Ureter (tissue), 1 donor: Measurements from ENCODE around the gene PRKN. TPM values are rescaled to one million over a fixed set of nuclear protein-coding genes. Genes with fewer than 3 reads are reported as not detected.
"Not testable (repeated sequence)": the region's sequence is repeated elsewhere in the genome, so short reads cannot be mapped to it uniquely, and the experiment has no call there.

Source experiments
- DNase-seq: peaks from one replicate; pipeline ENCODE4 v3.0.0-alpha.2; 2020; ENCODE audit warnings: low spot score
- total RNA-seq: library from RNA; stranded (reverse); gene quantifications from one replicate; pipeline ENCODE4 v1.2.4, GENCODE V29; 2023
- donor health status: DM: yes; HTN: yes; CAD: no.

PRKN gene
- total RNA-seq, 1 donor from 2014 or later, result 12.1 TPM

DNA sequence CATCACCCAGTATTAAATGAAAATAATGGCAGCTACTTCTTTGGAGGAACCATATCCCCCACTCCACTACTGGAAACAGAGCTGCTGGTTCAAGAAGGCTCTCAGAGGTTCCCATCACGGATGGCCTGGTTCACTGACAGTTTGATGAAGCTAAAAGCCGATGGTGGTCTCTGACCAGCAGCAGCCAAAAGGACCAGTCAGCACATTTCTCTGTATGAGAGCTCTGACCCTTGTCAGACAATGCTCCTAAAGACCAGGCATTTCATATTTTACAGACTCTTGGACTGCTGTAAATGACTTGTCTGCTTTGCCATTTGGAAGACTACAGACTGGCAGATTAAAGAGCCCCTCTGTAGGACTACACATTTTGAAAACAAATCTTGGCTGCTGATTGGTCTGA, 16.6 kb downstream of the PRKN start:
- no peak for DNase-seq

DNA sequence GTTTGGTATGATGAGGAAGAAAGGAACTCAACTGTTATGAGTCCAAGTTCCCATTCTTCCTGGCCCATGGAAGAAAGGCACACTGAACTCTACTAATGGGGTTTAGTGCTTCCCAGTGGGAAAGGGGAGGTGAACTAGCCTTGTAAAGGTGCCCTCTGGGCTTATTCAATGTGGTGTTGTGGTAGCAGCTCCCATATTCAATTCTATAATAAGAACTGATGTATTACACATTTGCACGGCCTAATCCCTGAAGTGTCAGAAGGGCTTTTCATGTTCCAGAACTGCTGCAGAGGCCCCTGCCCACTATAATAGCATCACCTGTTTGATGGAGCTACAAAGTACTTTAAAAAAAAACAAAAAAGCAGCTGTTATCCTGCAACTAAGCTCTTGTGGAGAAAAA, 17.1 kb downstream of the PRKN start:
- no peak for DNase-seq

DNA sequence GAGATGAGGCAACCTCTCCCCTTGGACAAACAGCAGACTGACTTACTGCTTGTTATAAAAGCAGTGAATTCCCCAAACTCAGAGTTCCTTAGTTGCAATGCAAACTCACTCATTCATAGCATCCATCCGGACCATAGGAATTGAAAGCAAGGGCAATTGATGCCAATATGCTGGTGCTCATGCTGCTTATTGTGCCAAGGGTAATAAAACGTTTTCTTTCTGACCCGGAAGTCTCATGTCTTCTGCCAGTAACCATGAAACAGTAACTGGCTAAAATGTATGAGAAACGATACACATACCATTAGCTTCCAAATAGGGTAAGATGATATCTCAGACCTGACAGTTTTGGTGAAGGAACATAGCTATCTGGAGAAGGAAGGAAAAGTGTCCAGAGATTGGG, 18.1 kb downstream of the PRKN start:
- no peak for DNase-seq

DNA sequence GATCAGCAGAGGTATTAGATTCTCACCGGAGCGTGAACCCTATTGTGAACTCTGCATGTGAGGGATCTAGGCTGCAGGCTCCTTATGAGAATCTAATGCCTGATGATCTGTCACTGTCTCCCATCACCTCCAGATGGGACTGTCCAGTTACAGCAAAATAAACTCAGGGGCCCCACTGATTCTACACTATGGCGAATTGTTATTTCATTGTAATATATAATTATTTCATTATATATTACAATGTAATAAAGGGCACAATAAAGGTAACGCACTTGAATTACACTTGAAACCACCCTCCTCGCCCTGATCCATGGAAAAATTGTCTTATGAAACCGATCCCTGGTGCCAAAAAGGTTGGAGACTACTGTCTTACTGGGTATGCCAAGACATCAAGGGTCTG, 18.6 kb downstream of the PRKN start:
- DNase-seq, result no peak

DNA sequence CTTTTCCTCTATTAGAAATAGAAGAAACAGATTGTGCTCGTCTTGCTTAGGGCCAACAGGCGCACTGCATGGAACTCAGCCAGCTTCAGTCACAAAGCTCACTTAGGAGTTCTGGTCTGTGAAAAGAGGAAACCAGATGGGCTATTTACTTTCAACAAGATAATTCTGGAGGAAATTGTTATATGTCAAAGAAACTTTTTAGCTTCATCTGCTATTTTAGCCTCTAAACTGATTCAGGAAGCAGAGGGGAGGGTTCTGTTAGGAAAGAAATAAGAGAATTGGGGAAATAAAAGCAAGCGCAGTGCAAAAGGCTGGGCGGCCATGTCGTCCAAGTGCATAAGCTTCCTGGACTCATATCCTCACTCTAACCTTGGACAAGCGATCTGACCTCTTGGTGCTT, 21.3 kb downstream of the PRKN start:
- no peak for DNase-seq

DNA sequence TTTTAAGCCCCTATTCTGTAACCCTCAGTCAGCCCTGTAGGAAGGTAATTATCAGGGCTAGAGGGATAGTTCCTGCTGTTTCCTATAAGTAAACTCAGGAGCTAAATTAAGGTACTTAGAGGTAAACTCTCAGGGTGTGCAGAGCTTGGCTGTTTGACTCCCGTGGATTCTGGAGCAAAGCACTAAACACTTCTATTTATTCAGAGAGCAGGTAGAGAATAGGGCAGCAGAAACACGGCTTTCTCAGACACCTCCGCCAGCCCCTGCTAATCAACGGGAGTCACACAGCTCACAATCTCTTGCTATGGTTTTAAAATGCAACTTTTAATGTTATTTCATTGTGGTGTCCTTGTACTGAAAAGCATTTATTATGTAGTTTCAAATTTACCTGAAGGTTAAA, 21.8 kb downstream of the PRKN start:
- DNase-seq, result no peak

DNA sequence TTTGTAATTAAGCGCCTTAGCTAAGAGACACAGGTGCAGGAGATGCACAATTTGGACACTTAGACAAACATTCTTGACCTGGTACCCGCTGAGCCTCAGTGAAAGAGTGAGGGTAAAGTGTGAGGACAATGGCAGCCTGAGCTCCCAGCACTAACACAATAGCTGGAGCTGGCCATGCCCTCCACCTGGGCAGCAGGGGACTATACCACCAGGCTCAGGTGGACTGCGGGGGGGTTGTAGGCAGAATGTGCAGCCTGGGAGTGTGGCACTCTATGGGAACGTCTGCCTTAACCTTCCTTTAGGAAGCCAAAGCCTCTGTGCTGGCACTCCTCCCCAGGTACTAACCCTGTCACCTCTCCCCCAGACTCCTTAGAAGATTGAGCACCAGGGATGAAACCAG, 23.6 kb downstream of the PRKN start:
- DNase-seq, result no peak

DNA sequence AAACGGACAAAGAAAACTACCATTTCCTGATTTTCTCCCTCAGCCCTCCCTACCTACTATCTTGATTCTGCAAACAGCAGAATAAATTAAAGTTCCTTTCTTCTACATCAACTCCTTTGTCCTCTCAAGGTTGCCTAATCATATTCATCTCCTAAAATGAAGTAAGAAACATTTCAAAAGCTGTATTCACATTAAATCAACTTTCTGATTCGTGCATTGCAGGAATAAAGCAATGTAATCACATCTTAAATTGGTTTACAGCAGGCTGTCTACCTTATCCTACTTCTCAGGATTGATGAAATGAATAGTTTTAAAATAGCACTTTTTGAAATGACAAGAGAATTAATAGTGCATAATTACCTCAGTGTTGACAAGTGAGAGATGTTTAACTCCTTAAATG, 25.1 kb downstream of the PRKN start:
- DNase-seq, result no peak

DNA sequence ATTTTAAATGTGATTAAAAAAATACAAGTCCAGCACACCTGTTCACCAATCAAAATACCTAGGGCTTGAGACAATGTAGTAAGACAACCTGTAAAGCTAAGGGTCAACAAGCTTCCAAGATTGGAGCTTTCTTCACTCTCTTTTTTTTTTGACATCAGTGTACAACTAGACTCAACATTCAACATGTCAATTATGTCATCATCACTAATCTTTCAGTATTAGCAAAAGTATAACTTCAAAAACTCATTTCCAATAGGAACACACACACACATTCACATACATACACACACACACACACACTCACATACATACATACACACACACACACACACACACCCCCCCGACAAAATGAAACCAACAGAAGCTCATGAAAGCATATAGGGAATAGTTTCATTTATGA, 26.0 kb downstream of the PRKN start:
- no peak for DNase-seq

DNA sequence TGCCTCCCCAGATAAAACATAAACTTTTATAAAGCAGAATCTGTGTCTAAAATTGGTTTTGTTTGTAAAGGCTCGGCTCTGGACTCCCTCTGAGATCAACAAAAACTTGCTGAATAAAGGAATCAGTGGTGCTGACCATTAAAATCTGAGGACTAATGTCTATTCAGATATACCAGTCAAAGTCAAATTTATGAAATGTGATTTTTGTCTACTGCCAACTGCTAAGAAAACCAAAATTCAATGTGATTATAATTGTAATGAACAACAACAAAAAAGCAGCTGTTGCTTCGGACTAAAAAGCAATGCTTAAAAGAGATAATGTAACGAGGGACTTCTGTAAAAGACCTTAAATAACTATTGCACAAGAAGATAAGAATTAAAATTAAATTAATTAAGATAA, 26.6 kb downstream of the PRKN start:
- DNase-seq, result no peak

DNA sequence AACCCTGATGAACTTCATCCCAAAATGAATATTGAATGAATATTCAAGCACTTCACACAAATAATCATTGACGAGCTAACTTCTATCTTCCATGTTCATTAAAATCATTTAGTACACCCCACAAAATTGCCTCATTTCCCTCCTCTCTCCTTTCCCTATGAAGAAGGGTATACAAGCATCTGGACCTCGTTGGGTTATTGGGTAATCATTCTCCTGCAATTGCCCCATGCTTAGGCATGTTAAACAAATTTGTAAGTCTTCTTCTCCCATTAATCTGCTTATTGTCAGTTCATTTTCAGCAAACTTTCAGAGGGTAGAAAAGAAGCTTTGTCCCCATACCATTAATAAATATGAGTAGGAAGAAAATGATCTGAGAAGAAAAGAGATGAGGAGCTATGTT, 27.6 kb downstream of the PRKN start:
- DNase-seq, result no peak

DNA sequence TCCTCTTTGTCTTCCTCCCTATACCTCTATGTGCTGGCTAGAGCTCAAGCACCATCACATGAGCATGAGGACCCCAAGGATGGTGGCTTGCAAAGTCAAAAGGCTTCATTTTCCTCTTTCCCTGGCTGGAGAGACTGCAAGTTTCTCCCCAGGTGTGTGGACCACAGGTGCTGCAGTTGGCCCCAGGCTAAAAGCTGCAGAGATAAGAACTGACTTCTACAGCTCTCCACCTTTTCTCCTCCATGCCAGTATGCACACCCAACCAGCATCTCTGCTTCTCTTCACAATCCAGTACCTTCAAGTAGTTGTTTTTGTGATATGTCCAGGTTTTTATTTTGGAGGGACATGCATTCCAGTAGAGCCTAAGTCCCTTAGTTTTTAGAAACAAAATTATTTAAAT, 29.1 kb downstream of the PRKN start:
- DNase-seq, result no peak

DNA sequence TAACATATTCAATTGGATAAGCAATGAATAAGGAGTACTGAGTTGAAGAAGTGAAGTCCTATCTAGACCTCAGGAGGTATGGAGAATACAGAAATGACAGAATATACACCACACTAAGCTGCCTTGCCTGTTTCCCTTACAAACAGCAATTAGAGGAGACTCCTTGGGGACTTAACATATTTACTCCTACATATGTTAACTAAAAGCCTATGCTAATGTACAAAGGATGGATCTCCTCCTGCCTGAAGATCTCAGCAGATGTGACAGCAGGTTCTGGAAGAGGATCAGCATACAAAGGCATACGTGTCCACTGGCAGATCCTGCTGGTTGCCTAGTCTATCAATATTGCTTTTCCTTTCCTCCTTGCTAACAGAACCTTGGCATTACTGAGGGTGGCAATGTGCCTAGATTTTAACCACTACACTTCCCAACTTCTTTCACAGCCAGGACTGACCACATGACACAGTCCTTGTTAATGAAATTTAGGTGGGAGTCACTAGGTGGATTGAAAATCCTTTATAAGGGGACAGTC, 29.6 kb downstream of the PRKN start:
- DNase-seq, result no peak

DNA sequence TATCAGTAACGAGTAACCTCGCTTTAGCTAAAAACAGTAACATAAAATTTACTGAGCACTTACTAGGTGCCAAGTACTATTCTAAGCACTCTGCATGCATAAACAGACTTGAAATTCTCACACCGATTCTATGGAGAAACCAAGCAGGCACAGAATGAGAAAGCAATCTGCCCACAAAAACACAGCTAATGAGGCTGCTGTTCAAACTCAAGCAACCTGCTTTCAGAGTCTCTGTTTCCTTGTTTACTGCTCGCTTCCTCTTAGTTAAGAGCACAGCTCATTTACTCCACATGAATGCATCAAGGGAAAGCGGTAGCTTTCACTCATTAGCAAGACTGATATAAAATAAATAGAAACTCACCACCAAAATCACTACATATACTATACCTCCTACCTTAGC, 37.4 kb downstream of the PRKN start:
- no peak for DNase-seq

DNA sequence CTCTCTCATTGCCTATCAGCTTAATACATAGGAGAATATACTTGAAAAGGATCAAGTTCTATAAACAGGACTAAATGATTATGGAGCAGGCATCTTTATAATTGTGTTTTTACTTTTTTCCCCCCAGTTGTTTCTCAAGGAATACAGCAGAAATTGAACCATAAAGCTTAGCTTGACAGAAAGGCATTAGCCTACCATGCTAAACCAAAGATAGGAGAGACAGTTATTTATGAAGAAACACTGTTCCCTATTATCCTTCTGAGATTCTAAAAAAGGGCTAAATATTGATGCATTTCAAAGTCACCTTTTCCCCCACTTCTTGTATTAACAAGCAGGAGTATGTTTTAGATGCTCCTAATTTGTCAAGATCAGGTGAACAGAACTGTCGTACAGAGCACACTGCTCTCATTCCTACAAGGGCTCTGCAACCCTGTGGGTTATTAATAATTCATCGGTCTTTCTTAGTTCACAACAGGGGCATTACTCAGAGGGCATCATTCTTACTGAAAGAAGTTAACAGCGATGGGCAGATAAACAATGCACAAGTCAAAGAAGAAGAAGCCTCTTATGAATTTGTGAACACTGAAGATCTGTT, 38.7 kb downstream of the PRKN start:
- DNase-seq, result no peak

DNA sequence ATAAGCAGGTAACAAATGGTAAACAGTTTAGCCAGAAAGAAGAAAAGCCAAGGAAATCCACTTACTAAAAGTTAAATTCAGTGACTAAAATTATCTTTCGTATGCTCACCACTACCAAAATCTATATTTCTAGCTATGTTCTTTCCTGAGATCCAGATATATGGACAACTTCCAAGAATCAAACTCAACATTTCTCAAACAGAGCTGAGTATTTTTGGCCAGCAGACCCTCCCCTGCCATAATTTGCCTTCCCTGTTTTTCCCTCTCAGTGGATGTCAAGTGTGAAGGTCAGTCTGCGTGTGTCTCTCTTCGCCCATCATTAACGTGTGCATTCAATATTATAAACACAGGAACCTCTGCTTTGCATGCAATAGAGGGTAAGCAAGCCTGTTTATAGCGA, 42.0 kb downstream of the PRKN start:
- DNase-seq, result no peak

DNA sequence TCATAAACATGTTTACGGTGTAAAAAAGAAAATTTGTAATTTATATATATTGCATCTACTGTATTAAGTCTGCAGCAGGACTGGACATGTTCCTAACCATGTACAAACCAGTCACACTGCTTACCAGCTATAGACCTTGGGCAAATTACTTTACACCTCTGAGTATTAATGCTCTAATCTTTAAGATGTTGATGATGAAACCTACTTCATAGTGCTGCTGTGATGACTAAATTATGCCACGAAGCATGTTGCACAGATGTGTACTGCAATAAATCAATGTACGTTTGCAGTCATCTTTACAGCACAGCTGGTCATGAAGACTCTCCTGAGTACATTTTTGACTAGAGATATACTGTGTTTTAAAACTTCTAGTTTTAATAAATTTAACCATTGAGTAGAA, 42.6 kb downstream of the PRKN start:
- DNase-seq, result no peak

DNA sequence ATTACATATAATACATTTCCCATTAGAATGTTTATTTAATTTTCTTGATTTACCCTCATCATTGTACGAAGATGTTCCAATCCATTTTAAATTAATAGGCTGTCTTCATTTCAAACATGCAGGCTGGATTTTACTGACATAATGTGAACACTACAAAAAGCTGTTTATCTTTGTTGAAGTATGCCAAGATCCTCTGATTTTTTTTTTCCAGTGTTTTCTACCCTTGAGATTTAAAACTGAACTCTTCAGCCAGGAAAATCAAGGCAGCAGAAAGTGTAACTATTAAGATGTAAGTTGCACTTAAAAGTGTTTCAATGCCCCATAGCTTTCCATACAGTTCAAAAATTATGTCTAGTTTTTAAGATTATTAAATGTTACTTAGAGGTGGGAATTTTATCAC, 43.5 kb downstream of the PRKN start:
- no peak for DNase-seq

DNA sequence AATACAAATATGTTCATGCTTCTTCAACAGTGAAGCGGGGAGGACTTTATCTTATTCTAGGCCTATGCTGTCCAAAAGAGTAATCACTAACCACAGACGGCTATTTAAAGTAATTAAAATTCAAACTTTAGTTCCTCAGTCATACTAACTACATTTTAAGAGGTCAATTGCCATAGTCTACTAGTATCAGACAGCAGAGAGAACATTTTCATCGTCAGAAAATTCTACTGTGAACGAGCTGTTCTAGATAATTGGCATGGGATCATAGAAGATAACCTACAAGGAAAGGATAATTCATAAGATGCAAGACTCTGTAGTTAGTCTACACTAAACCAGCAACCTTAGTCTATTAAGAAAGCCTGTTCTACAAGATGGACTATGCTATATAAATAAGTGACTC, 44.4 kb downstream of the PRKN start:
- no peak for DNase-seq

DNA sequence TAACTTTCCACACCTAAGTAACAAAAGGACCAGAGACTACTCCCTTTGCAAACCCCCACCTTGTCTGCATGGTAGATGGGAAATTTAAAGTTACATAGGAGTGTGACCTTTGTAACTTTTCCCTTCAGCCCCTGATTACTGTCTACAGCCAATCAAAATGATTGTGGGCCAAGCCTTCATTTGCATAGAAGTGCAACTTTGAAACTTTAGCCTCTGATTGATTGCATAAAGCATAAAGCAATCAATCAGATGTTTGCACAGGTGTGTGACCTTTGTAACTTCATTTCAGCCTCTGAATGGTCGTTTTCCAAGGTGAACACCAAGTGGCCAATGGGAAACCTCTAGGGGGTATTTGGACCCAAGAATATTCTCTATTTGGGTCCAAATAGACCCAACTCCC, 46.1 kb downstream of the PRKN start:
- DNase-seq, result no peak

DNA sequence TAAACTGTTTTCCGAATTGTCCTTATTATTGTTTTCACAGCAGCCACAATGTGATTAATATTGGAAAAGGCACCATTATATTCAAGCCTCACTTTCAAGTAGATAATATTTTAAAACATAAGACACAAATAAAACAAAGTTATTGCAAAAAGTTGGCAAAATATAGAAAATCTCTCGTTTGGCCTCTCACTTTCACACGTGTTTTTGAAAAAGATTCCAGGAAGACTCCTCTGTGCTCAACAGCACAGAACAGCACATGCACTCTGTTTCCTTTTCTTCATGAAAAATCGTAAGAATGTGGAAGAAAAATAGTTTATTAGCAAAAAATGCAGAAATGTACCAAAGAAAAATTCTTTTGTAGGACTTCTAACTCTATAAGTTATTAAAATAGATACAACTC, 46.7 kb downstream of the PRKN start:
- no peak for DNase-seq

DNA sequence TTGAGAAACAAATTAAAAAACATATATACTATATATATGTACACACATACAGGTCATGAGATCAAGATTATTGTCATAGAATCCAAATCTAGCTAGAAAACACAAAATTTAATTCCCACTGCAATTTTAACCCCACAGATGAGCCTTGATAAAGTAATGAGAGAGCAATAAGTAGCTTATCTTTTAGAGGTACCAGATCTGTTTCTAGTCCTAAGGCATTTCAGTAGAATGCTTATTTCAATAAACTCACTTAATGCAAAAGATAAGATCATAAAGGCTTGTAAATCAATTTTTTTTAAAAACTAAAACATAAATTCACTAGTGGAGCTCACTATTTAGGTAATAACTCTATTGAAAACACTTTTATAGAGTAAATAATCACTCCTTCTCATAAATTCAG, 47.2 kb downstream of the PRKN start:
- no peak for DNase-seq

DNA sequence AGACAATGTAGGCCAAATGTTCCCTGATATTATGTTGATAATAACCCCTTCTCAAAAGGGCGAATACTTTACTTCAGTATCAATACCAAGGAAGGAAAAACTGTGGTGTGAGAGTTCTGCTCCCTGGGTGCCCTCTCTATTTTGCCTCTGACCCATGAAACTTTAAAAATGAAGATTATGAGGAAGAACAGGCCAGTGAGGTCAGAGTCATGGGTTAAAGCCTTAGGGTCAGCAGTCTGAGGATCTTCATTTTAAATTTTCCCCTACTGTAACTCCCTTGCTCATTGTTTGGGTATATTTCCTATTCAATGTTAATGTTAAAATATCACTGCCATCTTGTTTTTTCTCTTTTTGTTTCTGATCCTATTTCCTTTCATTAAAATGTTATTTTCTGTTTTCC, 47.9 kb downstream of the PRKN start:
- DNase-seq, result no peak

DNA sequence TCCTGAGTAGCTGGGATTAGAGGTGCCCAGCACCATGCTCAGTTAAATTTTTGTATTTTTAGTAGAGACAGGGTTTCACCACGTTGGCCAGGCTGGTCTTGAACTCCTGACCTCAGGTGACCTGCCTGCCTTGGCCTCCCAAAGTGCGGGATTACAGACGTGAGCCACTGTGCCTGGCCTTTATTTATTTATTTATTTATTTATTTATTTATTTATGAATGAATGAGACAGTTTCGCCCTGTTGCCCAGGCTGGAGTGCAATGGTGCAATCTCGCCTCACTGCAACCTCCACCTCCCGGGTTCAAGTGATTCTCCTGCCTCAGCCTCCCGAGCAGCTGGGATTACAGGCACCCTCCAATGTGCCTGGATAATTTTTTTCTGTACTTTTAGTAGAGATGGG, 48.7 kb downstream of the PRKN start:
- not testable (repeated sequence) for DNase-seq

DNA sequence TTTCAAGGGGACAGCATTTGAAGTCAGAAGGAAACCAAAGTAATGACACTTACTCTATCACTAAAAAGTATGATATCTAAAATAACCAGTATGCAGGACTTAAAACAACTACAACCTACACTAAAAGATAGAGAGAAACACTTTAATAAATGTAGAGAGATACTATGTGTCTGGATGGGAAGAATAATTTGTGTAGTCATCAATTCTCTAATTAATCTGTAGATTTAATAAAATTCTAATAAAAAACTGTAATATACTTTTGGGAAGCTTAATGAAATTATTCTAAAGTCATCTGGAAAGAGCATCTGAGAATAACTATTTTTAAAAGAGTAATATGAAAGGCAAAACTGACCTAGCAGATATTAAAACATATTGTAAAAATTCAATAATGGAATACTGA, 52.1 kb downstream of the PRKN start:
- DNase-seq, result no peak
